H9 (cell line): ENCODE measurements around the gene TMEM63C. TPM values are rescaled to one million over a fixed set of nuclear protein-coding genes. Genes with fewer than 3 reads are reported as not detected.
A peak's percentile ranks its signal among the peaks of the same experiment; 100 is the strongest.

Experiments
- DNase-seq: peaks from one replicate; pipeline ENCODE4 v3.0.0-alpha.2; 2017
- H2AFZ ChIP-seq: one replicate; pipeline ENCODE4 v1.6.1; 2013; ENCODE audit warnings: mild to moderate bottlenecking, low read length, control low read depth, moderate library complexity
- H2AK5ac ChIP-seq: 2 replicates; pipeline ENCODE4 v1.6.1; 2013; ENCODE audit warnings: low read length, control low read depth, mixed read lengths; ENCODE audit not compliant: insufficient read length
- H2BK120ac ChIP-seq: one replicate; pipeline ENCODE4 v1.6.1; 2013; ENCODE audit warnings: low read depth, mild to moderate bottlenecking, low read length, control low read depth, inconsistent platforms; ENCODE audit not compliant: poor library complexity, severe bottlenecking
- H2BK12ac ChIP-seq: 2 replicates; pipeline ENCODE4 v1.6.1; 2013; ENCODE audit warnings: low read length, control low read depth, mixed read lengths, low read depth; ENCODE audit not compliant: insufficient read length
- H2BK15ac ChIP-seq: 2 replicates; pipeline ENCODE4 v1.6.1; 2013; ENCODE audit warnings: low read depth, low read length, control low read depth
- H2BK20ac ChIP-seq: one replicate; pipeline ENCODE4 v1.6.1; 2013; ENCODE audit warnings: low read depth, mild to moderate bottlenecking, low read length, control low read depth, inconsistent platforms; ENCODE audit not compliant: poor library complexity, severe bottlenecking
- H2BK5ac ChIP-seq: 2 replicates; pipeline ENCODE4 v1.6.1; 2013; ENCODE audit warnings: low read length, control low read depth, mixed read lengths; ENCODE audit not compliant: insufficient read length
- H3K14ac ChIP-seq: 2 replicates; pipeline ENCODE4 v1.6.1; 2013; ENCODE audit warnings: low read length, control low read depth; ENCODE audit not compliant: insufficient read depth
- H3K18ac ChIP-seq: 2 replicates; pipeline ENCODE4 v1.6.1; 2013; ENCODE audit warnings: low read depth, mild to moderate bottlenecking, mixed read lengths, low read length, control low read depth; ENCODE audit not compliant: insufficient read length
- H3K23ac ChIP-seq: 2 replicates; pipeline ENCODE4 v1.6.1; 2013; ENCODE audit warnings: low read length, control low read depth, mixed read lengths, low read depth; ENCODE audit not compliant: insufficient read length
- H3K23me2 ChIP-seq: 2 replicates; pipeline ENCODE4 v1.6.1; 2013; ENCODE audit warnings: low read depth, mild to moderate bottlenecking, mixed read lengths, low read length, control low read depth; ENCODE audit not compliant: insufficient read length, poor library complexity, severe bottlenecking
- H3K27ac ChIP-seq: 2 replicates; pipeline ENCODE4 v1.5.1; 2013; ENCODE audit warnings: low read length, control low read depth, mixed read lengths, low read depth; ENCODE audit not compliant: insufficient read length
- H3K27me3 ChIP-seq: 2 replicates; pipeline ENCODE4 v1.6.1; 2013; ENCODE audit warnings: low read length, control low read depth, inconsistent platforms; ENCODE audit not compliant: insufficient read depth
- H3K4ac ChIP-seq: 2 replicates; pipeline ENCODE4 v1.6.1; 2013; ENCODE audit warnings: low read depth, mild to moderate bottlenecking, control low read depth, inconsistent platforms, low read length, moderate library complexity
- H3K4me1 ChIP-seq: 2 replicates; pipeline ENCODE4 v1.6.1; 2013; ENCODE audit warnings: low read length, control low read depth, inconsistent platforms; ENCODE audit not compliant: insufficient read depth
- H3K4me2 ChIP-seq: 2 replicates; pipeline ENCODE4 v1.6.1; 2013; ENCODE audit warnings: low read length, control low read depth, mixed read lengths; ENCODE audit not compliant: insufficient read length, insufficient read depth
- H3K56ac ChIP-seq: 2 replicates; pipeline ENCODE4 v1.6.1; 2013; ENCODE audit warnings: low read depth, mild to moderate bottlenecking, mixed read lengths, low read length, control low read depth; ENCODE audit not compliant: insufficient read length
- H3K79me1 ChIP-seq: 2 replicates; pipeline ENCODE4 v1.6.1; 2013; ENCODE audit warnings: low read depth, mild to moderate bottlenecking, moderate library complexity, low read length, control low read depth, inconsistent platforms; ENCODE audit not compliant: insufficient read depth, poor library complexity, severe bottlenecking
- H3K79me2 ChIP-seq: 2 replicates; pipeline ENCODE4 v1.6.1; 2013; ENCODE audit warnings: low read length, control low read depth, inconsistent platforms; ENCODE audit not compliant: insufficient read depth
- H3K9ac ChIP-seq: 2 replicates; pipeline ENCODE4 v1.6.1; 2013; ENCODE audit warnings: low read length, control low read depth, mixed read lengths; ENCODE audit not compliant: insufficient read length; ENCODE audit errors: extremely low read depth
- H3K9me3 ChIP-seq: one replicate; pipeline ENCODE4 v1.6.1; 2013; ENCODE audit warnings: low read depth, low read length, inconsistent platforms; ENCODE audit not compliant: control insufficient read depth
- H3T11ph ChIP-seq: one replicate; pipeline ENCODE4 v1.6.1; 2013; ENCODE audit warnings: mild to moderate bottlenecking, low read length, control low read depth, inconsistent platforms
- H4K20me1 ChIP-seq: one replicate; pipeline ENCODE4 v1.6.1; 2013; ENCODE audit not compliant: control insufficient read depth, insufficient read length, insufficient read depth
- H4K5ac ChIP-seq: 2 replicates; pipeline ENCODE4 v1.6.1; 2013; ENCODE audit warnings: low read depth, mild to moderate bottlenecking, mixed read lengths, low read length, control low read depth; ENCODE audit not compliant: insufficient read length
- H4K8ac ChIP-seq: replicated peaks from 2 replicates; pipeline ENCODE4 v1.6.1; 2013; ENCODE audit warnings: low read length, control low read depth, mixed read lengths, low read depth; ENCODE audit not compliant: insufficient read length
- H4K91ac ChIP-seq: 2 replicates; pipeline ENCODE4 v1.6.1; 2013; ENCODE audit warnings: low read depth, mild to moderate bottlenecking, moderate library complexity, mixed read lengths, low read length, control low read depth; ENCODE audit not compliant: insufficient read length
- H3K27ac Mint-ChIP-seq, 3 experiments: 2 replicates in 2 of 3; 3 replicates in 1 of 3; pipeline ENCODE4 v1.8.0; 2020 to 2021; ENCODE audit warnings: mixed read lengths in 3 of 3, mild to moderate bottlenecking in 1 of 3, moderate library complexity in 1 of 3
- H3K27me3 Mint-ChIP-seq: 2 replicates; pipeline ENCODE4 v1.8.0; 2021; ENCODE audit warnings: low read depth, mild to moderate bottlenecking, moderate library complexity, mixed read lengths
- H3K36me3 Mint-ChIP-seq, 3 experiments: 2 replicates in 2 of 3; 3 replicates in 1 of 3; pipeline ENCODE4 v1.8.0; 2020 to 2021; ENCODE audit warnings: low read depth in 3 of 3, mixed read lengths in 3 of 3; ENCODE audit not compliant: insufficient read depth in 1 of 3
- H3K4me1 Mint-ChIP-seq, 2 experiments: 2 replicates each; pipeline ENCODE4 v1.8.0; 2020; ENCODE audit warnings: mixed read lengths in 2 of 2
- H3K4me3 Mint-ChIP-seq, 2 experiments: 2 replicates in 1 of 2; 3 replicates in 1 of 2; pipeline ENCODE4 v1.8.0; 2020 to 2021; ENCODE audit warnings: mild to moderate bottlenecking in 2 of 2, mixed read lengths in 2 of 2, moderate library complexity in 1 of 2
- H3K9me3 Mint-ChIP-seq, 2 experiments: 2 replicates in 1 of 2; 3 replicates in 1 of 2; pipeline ENCODE4 v1.8.0; 2020; ENCODE audit warnings: mild to moderate bottlenecking in 2 of 2, mixed read lengths in 2 of 2, moderate library complexity in 1 of 2
- CTCF ChIP-seq: fragments of 200-600 bp; sonication (generic); conservative IDR thresholded peaks from 3 replicates; pipeline ENCODE4 v1.8.0; 2021; ENCODE audit warnings: antibody characterized with exemption, mild to moderate bottlenecking
- WGBS: extraction: QIAGEN DNeasy Blood & Tissue Kit; methylation state at CpG from one replicate; pipeline ENCODE4 v1.1.7; 2013; ENCODE audit warnings: missing lambda C conversion rate, low lambda C conversion rate, mixed read lengths; ENCODE audit not compliant: insufficient read length; ENCODE audit errors: extremely low coverage; 5-methylcytosine and 5-hydroxymethylcytosine counted together
- total RNA-seq: library from RNA; stranded (reverse); gene quantifications from 2 replicates; pipeline ENCODE4 v1.2.1, GENCODE V29; 2021

The TMEM63C gene
- total RNA-seq, 1 experiment from 2014 or later: 2.2 TPM

GRCh38 chr14:77198561-77198960 lies 17.0 kb downstream of the TMEM63C start:
- no peak overlapping the region for H2AK5ac ChIP-seq
- no peaks in the 10 kb centered on the region for H4K20me1 ChIP-seq
- H2BK15ac ChIP-seq: no peak overlapping the region
- no peak overlapping the region for H3K18ac ChIP-seq
- no peak overlapping the region for H3K23ac ChIP-seq
- no peak overlapping the region for H3K14ac ChIP-seq
- no peak overlapping the region for H3K4ac ChIP-seq
- Mint-ChIP-seq H3K27ac (peak overlapping the region in 1 of 3 experiments; percentile 23; a peak in 2 of 7 replicates), H3K36me3 (no peaks in the 10 kb centered on the region), H3K4me1 (peaks cover 10 to 14% of the 10 kb centered on the region in 2 experiments), H3K4me3 (no peak overlapping the region), H3K9me3 (no peaks in the 10 kb centered on the region), H3K27me3 (peaks cover 3% of the 10 kb centered on the region)
- no peaks in the 10 kb centered on the region for H3K79me2 ChIP-seq
- H2BK120ac ChIP-seq: no peak overlapping the region
- H2BK20ac ChIP-seq: no peak overlapping the region
- no peaks in the 10 kb centered on the region for H3K27me3 ChIP-seq
- H3K56ac ChIP-seq: no peak overlapping the region
- no peak overlapping the region for H3K9ac ChIP-seq
- H2AFZ ChIP-seq: no peak overlapping the region
- DNase-seq: no peak
- H3K4me2 ChIP-seq: no peak overlapping the region
- no peaks in the 10 kb centered on the region for H3K23me2 ChIP-seq
- H3K79me1 ChIP-seq: no peaks in the 10 kb centered on the region
- no peak overlapping the region for H2BK12ac ChIP-seq
- TF ChIP-seq CTCF: no peak
- H3K4me1 ChIP-seq: peaks cover 3% of the 10 kb centered on the region; the same call in 1 of the 2 replicates
- H3T11ph ChIP-seq: no peak overlapping the region
- no peak overlapping the region for H4K91ac ChIP-seq
- WGBS: no CpG with 5 or more reads among the region's 6 CpGs
- H4K8ac ChIP-seq: no peak overlapping the region
- H3K27ac ChIP-seq: no peak overlapping the region
- no peaks in the 10 kb centered on the region for H3K9me3 ChIP-seq
- no peak overlapping the region for H4K5ac ChIP-seq
- no peak overlapping the region for H2BK5ac ChIP-seq
